Activated naive CD8-positive, alpha-beta T cell treated with anti-CD3 and anti-CD28 coated beads, Interleukin-2, amount 50 U/mL, for 24 hours (primary cell): Measurements from ENCODE around the gene LTC4S.

Experiments
- ATAC-seq: fragments of 150-1000 bp; cut with Tn5 transposase; one replicate; pipeline ENCODE4 v1.10.0; 2021
- DNase-seq: peaks from one replicate; pipeline ENCODE4 v3.0.0; 2021
- H3K27ac Mint-ChIP-seq: one replicate; pipeline ENCODE4 v1.8.0; 2021; ENCODE audit warnings: mild to moderate bottlenecking, mixed read lengths
- H3K27me3 Mint-ChIP-seq: one replicate; pipeline ENCODE4 v1.8.0; 2021; ENCODE audit warnings: mixed read lengths
- H3K36me3 Mint-ChIP-seq: one replicate; pipeline ENCODE4 v1.8.0; 2021; ENCODE audit warnings: low read depth, mixed read lengths
- H3K4me1 Mint-ChIP-seq: one replicate; pipeline ENCODE4 v1.8.0; 2021; ENCODE audit warnings: mixed read lengths
- H3K4me3 Mint-ChIP-seq: one replicate; pipeline ENCODE4 v1.8.0; 2021; ENCODE audit warnings: mild to moderate bottlenecking, moderate library complexity, mixed read lengths
- H3K9me3 Mint-ChIP-seq: one replicate; pipeline ENCODE4 v1.8.0; 2021; ENCODE audit warnings: mixed read lengths

The LTC4S gene

GRCh38 chr5:179803651-179804554, 10.1 kb downstream of the LTC4S start:
- DNase-seq = peak; percentile 74
- H3K4me1 Mint-ChIP-seq = peaks cover 34% of the 10 kb centered on the region
- peak; percentile 74 for ATAC-seq
- H3K27ac Mint-ChIP-seq = peak overlapping the region; percentile 75
- peaks cover 3% of the 10 kb centered on the region for H3K36me3 Mint-ChIP-seq
- H3K9me3 Mint-ChIP-seq = no peaks in the 10 kb centered on the region
- peak overlapping the region; percentile 78 for H3K4me3 Mint-ChIP-seq
- H3K27me3 Mint-ChIP-seq = no peaks in the 10 kb centered on the region

GRCh38 chr5:179804555-179804947, 10.8 kb downstream of the LTC4S start:
- ATAC-seq (no peak), DNase-seq (no peak)
- Mint-ChIP-seq H3K4me3 (peak overlapping the region; percentile 78), H3K36me3 (peaks cover 3% of the 10 kb centered on the region), H3K4me1 (peaks cover 34% of the 10 kb centered on the region), H3K27ac (no peak overlapping the region), H3K27me3 (no peaks in the 10 kb centered on the region), H3K9me3 (no peaks in the 10 kb centered on the region)

GRCh38 chr5:179805070-179805528, 11.3 kb downstream of the LTC4S start:
- Mint-ChIP-seq H3K36me3 (peaks cover 3% of the 10 kb centered on the region), H3K4me3 (peak overlapping the region; percentile 78), H3K4me1 (peaks cover 34% of the 10 kb centered on the region), H3K27me3 (no peaks in the 10 kb centered on the region), H3K9me3 (no peaks in the 10 kb centered on the region), H3K27ac (peak overlapping the region; percentile 64)
- ATAC-seq = no peak
- no peak for DNase-seq

- peak overlapping the region; percentile 64 for H3K27ac Mint-ChIP-seq
- ATAC-seq (no peak), DNase-seq (peak; percentile 49)
- H3K27me3 Mint-ChIP-seq = no peaks in the 10 kb centered on the region
- H3K4me3 Mint-ChIP-seq = peak overlapping the region; percentile 78
- H3K4me1 Mint-ChIP-seq = peaks cover 34% of the 10 kb centered on the region
- H3K9me3 Mint-ChIP-seq = no peaks in the 10 kb centered on the region
- H3K36me3 Mint-ChIP-seq = peaks cover 3% of the 10 kb centered on the region
Measured at GRCh38 chr5:179805529-179806249, 11.9 kb downstream of the LTC4S start.

GRCh38 chr5:179806250-179807048, 12.7 kb downstream of the LTC4S start, which contains the start of gene MGAT4B:
Gene MGAT4B (minus strand): TSS chr5:179806866. CDS start chr5:179806583, 283 bp downstream.
- ATAC-seq (peak; percentile 60), DNase-seq (peak; percentile 74)
- Mint-ChIP-seq H3K27me3 (no peaks in the 10 kb centered on the region), H3K9me3 (no peaks in the 10 kb centered on the region), H3K4me1 (peaks cover 34% of the 10 kb centered on the region), H3K4me3 (peak within 1 kb of the TSS; percentile 78), H3K36me3 (peaks cover 3% of the 10 kb centered on the region), H3K27ac (no peak within 1 kb of the TSS)

- no peak for ATAC-seq
- no peaks in the 10 kb centered on the region for H3K9me3 Mint-ChIP-seq
- no peaks in the 10 kb centered on the region for H3K4me1 Mint-ChIP-seq
- H3K27ac Mint-ChIP-seq = no peak overlapping the region
- no peaks in the 10 kb centered on the region for H3K27me3 Mint-ChIP-seq
- peaks cover 4% of the 10 kb centered on the region for H3K36me3 Mint-ChIP-seq
- H3K4me3 Mint-ChIP-seq = no peak overlapping the region
- DNase-seq = no peak
Measured at GRCh38 chr5:179812135-179812825, 18.5 kb downstream of the LTC4S start.

- peaks cover 8% of the 10 kb centered on the region for H3K4me1 Mint-ChIP-seq
- no peak for DNase-seq
- no peak overlapping the region for H3K27ac Mint-ChIP-seq
- peaks cover 4% of the 10 kb centered on the region for H3K36me3 Mint-ChIP-seq
- no peak overlapping the region for H3K4me3 Mint-ChIP-seq
- ATAC-seq = no peak
- no peaks in the 10 kb centered on the region for H3K9me3 Mint-ChIP-seq
- no peaks in the 10 kb centered on the region for H3K27me3 Mint-ChIP-seq
Measured at GRCh38 chr5:179812997-179813607, 19.3 kb downstream of the LTC4S start.

GRCh38 chr5:179814090-179814489, 20.3 kb downstream of the LTC4S start:
- Mint-ChIP-seq H3K36me3 (peaks cover 4% of the 10 kb centered on the region), H3K27ac (no peak overlapping the region), H3K4me1 (peaks cover 14% of the 10 kb centered on the region), H3K27me3 (no peaks in the 10 kb centered on the region), H3K9me3 (no peaks in the 10 kb centered on the region), H3K4me3 (no peak overlapping the region)
- no peak for DNase-seq
- ATAC-seq = no peak

- ATAC-seq (no peak), DNase-seq (no peak)
- H3K9me3 Mint-ChIP-seq = no peaks in the 10 kb centered on the region
- peaks cover 28% of the 10 kb centered on the region for H3K4me1 Mint-ChIP-seq
- no peaks in the 10 kb centered on the region for H3K27me3 Mint-ChIP-seq
- no peak overlapping the region for H3K4me3 Mint-ChIP-seq
- H3K27ac Mint-ChIP-seq = no peak overlapping the region
- peaks cover 4% of the 10 kb centered on the region for H3K36me3 Mint-ChIP-seq
Measured at GRCh38 chr5:179815491-179816249, 21.9 kb downstream of the LTC4S start.

GRCh38 chr5:179816401-179816795, 22.6 kb downstream of the LTC4S start:
- no peak for DNase-seq
- Mint-ChIP-seq H3K9me3 (no peaks in the 10 kb centered on the region), H3K27ac (no peak overlapping the region), H3K36me3 (peaks cover 4% of the 10 kb centered on the region), H3K27me3 (no peaks in the 10 kb centered on the region), H3K4me1 (peaks cover 28% of the 10 kb centered on the region), H3K4me3 (no peak overlapping the region)
- ATAC-seq = no peak

- H3K9me3 Mint-ChIP-seq = no peaks in the 10 kb centered on the region
- H3K27ac Mint-ChIP-seq = no peak overlapping the region
- peak overlapping the region; percentile 11 for H3K4me3 Mint-ChIP-seq
- DNase-seq (no peak), ATAC-seq (no peak)
- H3K27me3 Mint-ChIP-seq = no peaks in the 10 kb centered on the region
- H3K4me1 Mint-ChIP-seq = peaks cover 31% of the 10 kb centered on the region
- peaks cover 8% of the 10 kb centered on the region for H3K36me3 Mint-ChIP-seq
Measured at GRCh38 chr5:179816796-179817469, 23.1 kb downstream of the LTC4S start.

- Mint-ChIP-seq H3K9me3 (no peaks in the 10 kb centered on the region), H3K4me3 (peak overlapping the region; percentile 11), H3K36me3 (peaks cover 12% of the 10 kb centered on the region), H3K4me1 (peaks cover 37% of the 10 kb centered on the region), H3K27ac (no peak overlapping the region), H3K27me3 (no peaks in the 10 kb centered on the region)
- ATAC-seq = no peak
- DNase-seq = no peak
Measured at GRCh38 chr5:179817470-179817840, 23.7 kb downstream of the LTC4S start.
